ENCODE results near the gene CBX4. TPM values are rescaled to one million over a fixed set of nuclear protein-coding genes. Genes with fewer than 3 reads are reported as not detected.
A peak's percentile ranks its signal among the peaks of the same experiment; 100 is the strongest.

The CBX4 gene
- total RNA-seq, 6 experiments from 2014 or later, result 8.9 to 21.9 (median 15.1) TPM

GRCh38 chr17:79810130-79811010 is 28.9 kb downstream of the CBX4 start:
- H3K27ac ChIP-seq, result no peak overlapping the region
- H3K36me3 ChIP-seq, result no peaks in the 10 kb centered on the region
- H3K27me3 ChIP-seq, result peaks cover 19 to 73% of the 10 kb centered on the region in 2 donors
- no peaks in the 10 kb centered on the region for H3K9me3 ChIP-seq
- intact Hi-C loops (cut with DNase I), result no loop called here
- peak; percentile 62 to 85 (median 76) for DNase-seq
- H3K4me3 ChIP-seq, result no peak overlapping the region
- peaks cover 0 to 28% (median 6%) of the 10 kb centered on the region in 4 donors for H3K4me1 ChIP-seq
- TF ChIP-seq CTCF (IDR thresholded peaks at IDR 0.05), result no peak
- TF ChIP-seq POLR2A (IDR thresholded peaks at IDR 0.05), result no peak
- 2% methylated on average over 37 of the region's 79 CpGs for WGBS (ENCODE audit: insufficient coverage, low coverage, low lambda C conversion rate, missing lambda C conversion rate)
- peak; percentile 44 to 68 (median 60) for ATAC-seq

GRCh38 chr17:79809530-79810129 is 29.6 kb downstream of the CBX4 start:
- H3K4me1 ChIP-seq, result peaks cover 0 to 20% (median 2%) of the 10 kb centered on the region in 4 donors
- H3K4me3 ChIP-seq, result no peak overlapping the region
- intact Hi-C loops (cut with DNase I), result loop anchor here in 1 of 2 donors (10.0 kb wide), 1 partner anchor 175 kb away; no protein-coding TSS in a partner anchor
- H3K27ac ChIP-seq, result no peak overlapping the region
- no peak for TF ChIP-seq CTCF (IDR thresholded peaks at IDR 0.05)
- no peak for TF ChIP-seq POLR2A (IDR thresholded peaks at IDR 0.05)
- H3K27me3 ChIP-seq, result peaks cover 19 to 77% of the 10 kb centered on the region in 2 donors
- no peaks in the 10 kb centered on the region for H3K36me3 ChIP-seq
- WGBS (ENCODE audit: insufficient coverage, low coverage, low lambda C conversion rate, missing lambda C conversion rate), result 0% methylated on average over 13 of the region's 40 CpGs
- DNase-seq (peak in 1 of 3 donors; percentile 56), ATAC-seq (peak in 3 of 4 donors; percentile 3 to 32 (median 18))
- H3K9me3 ChIP-seq, result no peaks in the 10 kb centered on the region

GRCh38 chr17:79808763-79809529 is 30.3 kb downstream of the CBX4 start:
- TF ChIP-seq POLR2A (IDR thresholded peaks at IDR 0.05) (no peak), CTCF (IDR thresholded peaks at IDR 0.05) (peak; percentile 37 to 57 (median 47))
- H3K4me3 ChIP-seq, result no peak overlapping the region
- H3K27ac ChIP-seq, result no peak overlapping the region
- H3K36me3 ChIP-seq, result no peaks in the 10 kb centered on the region
- ATAC-seq (peak; percentile 74 to 81 (median 74)), DNase-seq (peak in 1 of 3 donors; percentile 36)
- H3K4me1 ChIP-seq, result peaks cover 0 to 13% (median 0%) of the 10 kb centered on the region in 4 donors
- WGBS (ENCODE audit: insufficient coverage, low coverage, low lambda C conversion rate, missing lambda C conversion rate), result 3% methylated on average over 7 of the region's 20 CpGs
- H3K9me3 ChIP-seq, result no peaks in the 10 kb centered on the region
- H3K27me3 ChIP-seq, result peaks cover 26 to 77% of the 10 kb centered on the region in 2 donors
- intact Hi-C loops (cut with DNase I), result loop anchor here in 1 of 2 donors (10.0 kb wide), 1 partner anchor 176 kb away; no protein-coding TSS in a partner anchor

All from right lobe of liver (tissue), 6 donors.